Effector memory CD8-positive, alpha-beta T cell (primary cell): Measurements from ENCODE around the gene TDRD7.
A peak's percentile ranks its signal among the peaks of the same experiment; 100 is the strongest.
"Not testable (repeated sequence)": the region's sequence is repeated elsewhere in the genome, so short reads cannot be mapped to it uniquely, and the experiment has no call there.

ENCODE experiments used
- ATAC-seq: fragments of 150-1000 bp; cut with Tn5 transposase; replicated peaks from 2 replicates; pipeline ENCODE4 v1.10.0; 2021; ENCODE audit warnings: mild to moderate bottlenecking, moderate library complexity
- DNase-seq, 3 experiments: peaks; one replicate each; pipeline ENCODE4 v3.0.0; 2021
- H3K27ac Mint-ChIP-seq, 2 donors: one replicate each; pipeline ENCODE4 v1.8.0; 2022; ENCODE audit warnings: mild to moderate bottlenecking in 2 of 2, mixed read lengths in 2 of 2, moderate library complexity in 2 of 2
- H3K27me3 Mint-ChIP-seq, 2 donors: one replicate each; pipeline ENCODE4 v1.8.0; 2022; ENCODE audit warnings: mixed read lengths in 2 of 2
- H3K36me3 Mint-ChIP-seq: one replicate; pipeline ENCODE4 v1.8.0; 2022; ENCODE audit warnings: mild to moderate bottlenecking, moderate library complexity, mixed read lengths; ENCODE audit not compliant: insufficient read depth
- H3K4me1 Mint-ChIP-seq, 2 donors: one replicate each; pipeline ENCODE4 v1.8.0; 2022; ENCODE audit warnings: low read depth in 2 of 2, mixed read lengths in 2 of 2
- H3K4me3 Mint-ChIP-seq, 2 donors: one replicate each; pipeline ENCODE4 v1.8.0; 2022; ENCODE audit warnings: mild to moderate bottlenecking in 2 of 2, mixed read lengths in 2 of 2, moderate library complexity in 2 of 2
- H3K9me3 Mint-ChIP-seq, 2 donors: one replicate each; pipeline ENCODE4 v1.8.0; 2022; ENCODE audit warnings: mixed read lengths in 2 of 2

TDRD7 gene

DNA sequence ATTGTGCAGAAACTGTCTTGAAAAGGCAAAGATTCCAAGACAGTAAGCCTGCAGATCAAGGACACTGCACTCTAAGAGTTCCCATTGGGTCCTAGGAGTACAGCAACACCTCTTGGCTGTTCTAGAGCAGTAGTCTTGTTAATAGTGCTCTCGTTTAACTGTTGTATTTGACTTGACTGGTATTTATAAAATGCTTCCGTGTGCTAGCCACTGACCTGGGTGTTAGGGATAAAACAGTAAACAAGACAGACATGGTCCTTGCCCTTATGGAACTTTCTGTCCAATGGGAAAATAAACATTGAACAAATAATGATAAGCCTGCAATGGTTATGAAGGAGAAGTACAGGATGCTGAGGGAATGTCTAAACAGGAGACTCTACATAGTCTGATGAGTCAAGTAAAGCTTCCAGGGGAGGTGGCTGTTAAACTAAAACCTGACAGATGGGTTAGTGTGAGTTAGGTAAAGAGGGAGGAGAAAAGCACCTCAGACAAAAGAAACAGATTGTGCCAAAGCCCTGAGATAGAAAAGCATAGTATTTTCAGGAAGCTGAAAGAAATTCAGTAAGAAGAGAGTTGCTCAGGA lies 33.3 kb downstream of the TDRD7 start:
- H3K9me3 Mint-ChIP-seq = no peaks in the 10 kb centered on the region
- H3K4me3 Mint-ChIP-seq = no peak overlapping the region
- DNase-seq (no peak), ATAC-seq (no peak)
- H3K27ac Mint-ChIP-seq = no peak overlapping the region
- no peaks in the 10 kb centered on the region for H3K27me3 Mint-ChIP-seq
- H3K4me1 Mint-ChIP-seq = no peaks in the 10 kb centered on the region
- H3K36me3 Mint-ChIP-seq = peaks cover 13% of the 10 kb centered on the region

DNA sequence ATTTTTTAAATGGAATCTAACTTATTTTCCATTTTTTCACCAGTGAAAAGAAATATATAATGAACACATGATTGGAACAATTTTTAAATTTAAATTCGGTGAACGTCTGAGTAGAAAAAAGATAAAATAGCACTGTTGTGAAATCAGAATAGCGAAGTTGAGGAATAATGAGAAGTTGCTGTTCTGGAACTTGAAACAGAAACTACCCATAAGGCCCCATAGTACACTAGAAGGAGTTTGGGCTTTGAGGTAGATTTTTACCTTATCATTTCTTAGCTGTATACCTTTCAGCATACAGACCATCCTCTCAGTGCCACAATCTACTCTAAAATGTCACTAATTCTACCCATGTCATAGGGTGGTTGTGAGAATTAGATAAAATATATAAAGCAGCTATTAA lies 35.1 kb downstream of the TDRD7 start:
- no peaks in the 10 kb centered on the region for H3K9me3 Mint-ChIP-seq
- ATAC-seq (no peak), DNase-seq (no peak)
- H3K27me3 Mint-ChIP-seq = no peaks in the 10 kb centered on the region
- peaks cover 8% of the 10 kb centered on the region for H3K36me3 Mint-ChIP-seq
- H3K4me3 Mint-ChIP-seq = no peak overlapping the region
- H3K27ac Mint-ChIP-seq = no peak overlapping the region
- no peaks in the 10 kb centered on the region for H3K4me1 Mint-ChIP-seq

DNA sequence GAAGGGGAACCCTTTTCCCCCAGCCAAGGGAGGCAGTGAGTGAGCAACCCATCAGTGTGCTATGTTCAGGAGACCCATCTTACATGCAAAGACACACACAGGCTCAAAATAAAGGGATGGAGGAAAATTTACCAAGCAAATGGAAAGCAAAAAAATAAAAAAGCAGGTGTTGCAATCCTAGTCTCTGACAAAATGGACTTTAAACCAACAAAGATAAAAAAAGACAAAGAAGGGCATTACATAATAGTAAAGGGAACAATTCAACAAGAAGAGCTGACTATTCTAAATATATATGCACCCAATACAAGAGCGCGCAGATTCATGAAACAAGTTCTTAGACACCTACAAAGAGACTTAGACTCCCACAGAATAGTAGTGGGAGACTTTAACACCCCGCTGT lies 41.7 kb downstream of the TDRD7 start:
- not testable (repeated sequence) for H3K27me3 Mint-ChIP-seq, DNase-seq, H3K36me3 Mint-ChIP-seq, H3K27ac Mint-ChIP-seq, H3K9me3 Mint-ChIP-seq, H3K4me3 Mint-ChIP-seq, H3K4me1 Mint-ChIP-seq, ATAC-seq

DNA sequence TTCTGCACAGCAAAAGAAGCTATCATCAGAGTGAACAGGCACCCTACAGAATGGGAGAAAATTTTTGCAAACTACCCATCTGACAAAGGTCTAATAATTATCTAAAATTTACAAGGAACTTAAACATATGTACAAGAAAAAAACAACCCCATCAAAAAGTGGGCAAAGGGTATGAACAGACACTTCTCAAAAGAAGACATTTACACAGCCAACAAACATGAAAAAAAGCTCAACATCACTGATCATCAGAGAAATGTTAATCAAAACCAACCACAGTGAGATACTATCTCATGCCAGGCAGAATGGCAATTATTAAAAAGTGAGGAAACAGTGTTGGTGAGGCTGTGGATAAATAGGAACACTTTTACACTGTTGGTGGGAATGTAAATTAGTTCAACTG lies 44.9 kb downstream of the TDRD7 start:
- H3K36me3 Mint-ChIP-seq, H3K27ac Mint-ChIP-seq, H3K27me3 Mint-ChIP-seq, ATAC-seq, DNase-seq, H3K4me3 Mint-ChIP-seq, H3K4me1 Mint-ChIP-seq, H3K9me3 Mint-ChIP-seq: not testable (repeated sequence)

DNA sequence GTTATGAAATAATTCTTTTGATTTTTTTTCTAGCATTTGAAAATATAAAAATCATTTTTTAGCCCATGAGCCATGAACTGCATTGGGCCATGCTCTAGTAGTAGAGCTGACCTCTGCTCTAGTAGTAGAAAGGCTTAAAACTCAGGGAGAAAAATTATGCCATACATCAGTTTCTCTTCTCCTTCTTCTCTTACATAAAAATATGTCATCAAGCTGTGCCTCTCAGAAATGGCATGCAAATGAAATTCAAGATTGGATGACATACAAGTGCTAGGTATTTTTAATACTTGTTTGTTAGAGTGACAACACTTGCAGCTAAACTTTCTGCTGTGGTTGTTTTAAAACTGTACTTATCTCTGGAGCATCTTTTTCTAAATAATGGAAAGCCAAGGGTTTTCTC lies 47.4 kb downstream of the TDRD7 start:
- Mint-ChIP-seq H3K27me3 (no peaks in the 10 kb centered on the region), H3K4me3 (no peak overlapping the region), H3K27ac (no peak overlapping the region), H3K9me3 (no peaks in the 10 kb centered on the region), H3K36me3 (peaks cover 5% of the 10 kb centered on the region), H3K4me1 (no peaks in the 10 kb centered on the region)
- ATAC-seq = no peak
- no peak for DNase-seq

DNA sequence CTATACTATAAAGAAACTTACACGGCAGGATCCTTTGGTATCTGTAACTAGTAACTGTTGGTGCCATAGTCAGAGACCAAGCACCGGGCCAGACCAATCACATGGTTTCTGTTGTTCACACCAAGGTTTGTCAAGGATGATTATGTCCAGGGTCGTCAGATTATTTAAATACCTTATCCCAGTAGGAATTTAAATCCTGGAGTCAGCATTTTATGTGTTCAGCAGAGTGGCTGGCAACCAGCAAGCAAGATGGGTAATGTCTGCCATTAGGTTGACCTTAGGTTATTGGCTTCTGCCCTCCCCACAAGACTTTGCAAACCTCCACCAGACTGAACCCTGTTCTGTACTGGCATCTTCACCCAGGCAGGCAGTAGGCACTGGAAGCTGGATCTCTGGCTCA lies 50.3 kb downstream of the TDRD7 start:
- H3K27ac Mint-ChIP-seq = no peak overlapping the region
- DNase-seq (no peak), ATAC-seq (no peak)
- no peaks in the 10 kb centered on the region for H3K9me3 Mint-ChIP-seq
- H3K4me3 Mint-ChIP-seq = no peak overlapping the region
- no peaks in the 10 kb centered on the region for H3K27me3 Mint-ChIP-seq
- no peaks in the 10 kb centered on the region for H3K4me1 Mint-ChIP-seq
- peaks cover 9% of the 10 kb centered on the region for H3K36me3 Mint-ChIP-seq

DNA sequence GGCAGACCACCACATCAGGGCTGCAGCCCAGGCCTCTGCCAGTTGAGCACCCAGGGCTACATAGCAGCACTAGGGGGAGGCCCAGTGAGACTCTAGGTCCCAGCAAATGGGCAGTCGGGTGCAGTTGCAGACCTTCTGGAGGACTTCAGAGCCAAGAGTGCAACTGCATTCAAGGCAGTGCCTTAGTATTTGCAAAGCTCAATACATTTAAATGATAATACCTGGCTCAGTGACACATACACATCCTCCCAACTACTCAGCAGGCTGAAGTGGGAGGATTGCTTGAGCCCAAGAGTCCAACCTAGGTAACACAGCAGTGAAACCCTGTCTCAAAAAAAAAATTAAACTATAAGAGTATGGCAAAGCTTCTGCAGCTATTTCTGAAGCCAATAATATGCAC lies 51.0 kb downstream of the TDRD7 start:
- no peaks in the 10 kb centered on the region for H3K9me3 Mint-ChIP-seq
- ATAC-seq (no peak), DNase-seq (no peak)
- no peak overlapping the region for H3K27ac Mint-ChIP-seq
- H3K4me3 Mint-ChIP-seq = no peak overlapping the region
- H3K4me1 Mint-ChIP-seq = peaks cover 0 to 5% of the 10 kb centered on the region in 2 donors
- peaks cover 9% of the 10 kb centered on the region for H3K36me3 Mint-ChIP-seq
- no peaks in the 10 kb centered on the region for H3K27me3 Mint-ChIP-seq

DNA sequence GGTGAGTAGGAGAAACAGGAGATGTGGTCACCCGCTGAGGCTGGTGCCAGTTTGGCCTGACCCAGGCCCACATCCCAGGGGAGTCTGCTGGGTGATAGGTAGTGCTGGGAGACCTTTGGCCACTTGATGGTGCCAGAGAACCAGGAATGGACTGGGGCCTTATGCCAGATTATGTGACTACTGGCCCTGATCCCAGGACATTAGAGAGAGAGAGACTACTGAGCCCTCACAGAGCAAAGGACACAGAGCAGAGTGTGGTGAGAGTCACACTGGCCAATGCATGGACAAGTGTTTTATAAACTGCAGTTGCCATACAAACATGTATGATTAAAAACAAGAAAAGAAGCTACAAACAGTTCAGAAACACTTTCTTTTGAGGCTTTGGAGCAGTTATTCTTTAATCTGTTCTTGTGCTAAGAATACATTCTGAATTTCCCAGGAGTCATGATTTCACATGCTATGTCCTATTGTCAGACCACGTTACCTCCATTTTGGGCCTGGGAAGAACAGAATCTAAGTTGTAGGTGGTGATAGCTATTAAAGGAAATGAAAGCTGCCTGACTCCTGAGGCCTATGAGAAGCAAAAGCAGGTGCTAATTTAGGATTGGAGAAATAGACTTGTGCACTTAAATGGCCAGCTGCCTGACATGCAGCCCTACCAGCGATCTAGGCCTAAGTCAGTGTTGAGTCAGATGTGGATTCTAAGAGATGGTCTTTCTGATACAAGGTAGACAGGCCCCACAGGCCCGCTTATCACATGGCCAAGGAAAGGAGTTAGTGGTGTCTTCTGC lies 57.0 kb downstream of the TDRD7 start:
- DNase-seq (peak in 1 of 3 experiments; percentile 2), ATAC-seq (no peak)
- H3K27ac Mint-ChIP-seq = no peak overlapping the region
- H3K4me3 Mint-ChIP-seq = no peak overlapping the region
- H3K27me3 Mint-ChIP-seq = no peaks in the 10 kb centered on the region
- H3K9me3 Mint-ChIP-seq = no peaks in the 10 kb centered on the region
- H3K36me3 Mint-ChIP-seq = peaks cover 16% of the 10 kb centered on the region
- peaks cover 0 to 6% of the 10 kb centered on the region in 2 donors for H3K4me1 Mint-ChIP-seq

DNA sequence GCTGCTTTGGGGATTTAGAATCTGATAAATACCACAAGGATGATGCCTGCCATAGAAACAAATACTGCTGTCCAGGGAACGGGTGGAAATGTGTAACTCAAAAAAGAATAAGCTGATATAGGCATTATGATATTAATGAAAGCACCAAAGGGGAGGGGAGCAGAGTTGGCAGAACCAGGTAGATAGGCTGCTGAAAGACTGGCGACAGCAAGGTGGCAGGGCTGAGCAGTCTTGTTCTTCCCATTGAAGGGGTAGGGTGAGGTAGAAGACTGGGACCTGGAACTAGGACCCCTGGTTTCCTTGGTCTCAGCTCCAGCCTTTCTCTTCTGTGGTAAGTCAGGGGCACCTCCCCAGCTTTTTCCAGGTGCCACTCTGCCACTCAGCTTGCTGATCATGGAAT lies 58.2 kb downstream of the TDRD7 start:
- ATAC-seq (no peak), DNase-seq (no peak)
- Mint-ChIP-seq H3K27ac (no peak overlapping the region), H3K4me3 (no peak overlapping the region), H3K27me3 (no peaks in the 10 kb centered on the region), H3K4me1 (peaks cover 0 to 6% of the 10 kb centered on the region in 2 donors), H3K9me3 (no peaks in the 10 kb centered on the region), H3K36me3 (peaks cover 24% of the 10 kb centered on the region)

DNA sequence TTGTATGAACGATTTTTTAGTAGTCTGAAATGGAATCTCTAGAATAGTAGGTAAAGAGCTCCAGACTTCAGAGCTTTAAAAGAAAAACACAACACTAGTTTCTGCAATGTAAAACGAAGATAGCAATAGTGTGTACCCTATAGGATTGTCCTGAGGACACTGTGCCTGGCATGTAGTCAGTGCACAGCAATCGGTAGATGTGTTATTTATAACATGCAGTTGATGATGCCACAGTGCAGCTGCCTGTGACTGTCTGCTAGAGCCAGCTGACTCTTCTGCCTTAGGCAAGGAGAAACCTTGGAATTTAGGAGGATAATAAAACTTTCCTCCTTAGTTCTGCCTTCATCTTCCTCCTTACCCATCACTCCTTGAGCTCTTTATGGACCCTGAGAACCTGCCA lies 61.8 kb downstream of the TDRD7 start:
- peaks cover 25% of the 10 kb centered on the region for H3K36me3 Mint-ChIP-seq

DNA sequence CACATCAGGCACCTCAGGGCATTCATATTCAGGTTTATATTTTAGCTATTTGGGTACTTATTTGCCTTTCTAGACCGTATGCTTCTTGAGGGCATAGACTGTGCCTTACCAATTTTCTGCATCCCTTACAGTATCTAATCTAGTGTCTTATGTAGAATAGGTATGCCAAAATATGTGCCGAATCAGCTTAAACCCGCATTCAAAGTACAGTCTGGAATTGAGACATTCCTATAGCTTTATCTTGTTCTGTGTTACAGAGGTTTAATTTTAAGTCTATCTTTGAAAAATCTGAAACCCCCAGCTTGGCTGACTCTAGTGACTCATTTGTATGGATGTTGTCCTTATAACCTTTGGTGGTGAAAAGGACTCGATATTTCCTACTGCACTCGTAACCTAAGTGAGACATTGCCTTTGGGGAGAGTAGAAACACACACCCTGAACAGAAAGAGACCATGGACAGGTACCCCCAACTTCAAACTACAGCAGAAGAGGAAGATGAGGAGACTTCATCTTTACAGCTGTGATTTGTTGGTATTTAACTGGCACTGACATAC lies 62.6 kb downstream of the TDRD7 start:
- peaks cover 25% of the 10 kb centered on the region for H3K36me3 Mint-ChIP-seq
- H3K9me3 Mint-ChIP-seq = no peaks in the 10 kb centered on the region
- H3K27ac Mint-ChIP-seq = no peak overlapping the region
- H3K27me3 Mint-ChIP-seq = no peaks in the 10 kb centered on the region
- DNase-seq (no peak), ATAC-seq (no peak)
- H3K4me3 Mint-ChIP-seq = no peak overlapping the region
- no peaks in the 10 kb centered on the region for H3K4me1 Mint-ChIP-seq

More for the DNA sequence above, 61.8 kb downstream of the TDRD7 start:
- no peaks in the 10 kb centered on the region for H3K9me3 Mint-ChIP-seq
- no peaks in the 10 kb centered on the region for H3K27me3 Mint-ChIP-seq
- H3K4me3 Mint-ChIP-seq = no peak overlapping the region
- H3K4me1 Mint-ChIP-seq = no peaks in the 10 kb centered on the region
- no peak for DNase-seq
- ATAC-seq = no peak
- no peak overlapping the region for H3K27ac Mint-ChIP-seq

DNA sequence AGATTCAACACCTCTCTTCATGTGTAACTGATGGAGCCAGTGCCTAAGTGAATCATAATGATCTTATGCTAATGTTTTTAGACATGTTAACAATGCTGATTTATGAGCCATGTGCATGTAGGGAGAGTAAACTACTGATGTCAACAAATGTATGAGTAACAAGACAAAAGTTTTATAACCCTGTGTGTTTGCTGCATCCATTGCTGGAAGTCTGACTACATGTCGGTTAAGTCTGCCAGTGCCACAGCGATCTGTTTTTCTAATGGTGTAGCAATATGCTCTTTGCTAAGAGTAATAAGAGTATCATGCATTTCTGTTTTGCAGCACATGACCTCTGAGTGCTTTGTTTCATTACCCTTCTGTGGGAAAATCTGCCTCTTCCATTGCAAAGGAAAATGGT lies 63.2 kb downstream of the TDRD7 start:
- Mint-ChIP-seq H3K27ac (no peak overlapping the region), H3K27me3 (no peaks in the 10 kb centered on the region), H3K36me3 (peaks cover 30% of the 10 kb centered on the region), H3K4me1 (no peaks in the 10 kb centered on the region), H3K4me3 (no peak overlapping the region), H3K9me3 (no peaks in the 10 kb centered on the region)
- DNase-seq = no peak
- ATAC-seq = no peak

DNA sequence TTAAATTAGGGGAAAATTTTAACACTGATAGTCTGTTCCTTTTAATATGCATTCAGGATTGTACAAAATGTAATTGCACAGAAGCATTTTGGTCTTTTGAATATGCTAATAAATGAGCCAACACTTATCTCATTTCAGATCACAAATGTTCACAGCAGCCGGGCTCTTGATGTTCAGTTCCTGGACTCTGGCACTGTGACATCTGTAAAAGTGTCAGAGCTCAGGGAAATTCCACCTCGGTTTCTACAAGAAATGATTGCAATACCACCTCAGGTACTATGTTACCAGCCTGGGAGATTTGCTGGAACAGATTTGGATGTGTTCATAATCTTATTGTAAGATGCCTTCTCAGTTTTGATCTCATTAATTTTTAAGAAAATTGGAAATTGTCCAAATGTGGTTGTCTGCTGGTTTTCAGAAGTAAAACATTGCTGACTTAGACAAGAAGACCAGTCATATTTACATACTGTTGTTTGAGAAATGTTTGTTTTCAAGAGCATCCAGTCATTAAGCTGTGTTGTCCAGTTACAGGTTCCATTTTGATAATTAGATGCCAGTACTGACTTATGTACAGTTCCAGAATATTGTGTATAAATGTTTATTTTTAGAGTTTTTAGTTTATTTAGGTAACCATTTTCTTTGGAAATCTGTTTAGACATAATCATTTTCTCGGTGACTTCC lies 66.5 kb downstream of the TDRD7 start:
- Mint-ChIP-seq H3K9me3 (no peaks in the 10 kb centered on the region), H3K27ac (no peak overlapping the region), H3K36me3 (peaks cover 37% of the 10 kb centered on the region), H3K27me3 (no peaks in the 10 kb centered on the region), H3K4me3 (no peak overlapping the region), H3K4me1 (no peaks in the 10 kb centered on the region)
- no peak for DNase-seq
- ATAC-seq = no peak
